Ectodermal cell (in vitro differentiated cells): ENCODE data around the gene GADD45GIP1.

ENCODE experiments used
- H3K27ac ChIP-seq: 2 replicates; pipeline ENCODE4 v1.7.0; 2013; ENCODE audit warnings: mild to moderate bottlenecking, low read depth, low read length; ENCODE audit not compliant: insufficient read depth, poor library complexity, severe bottlenecking
- H3K27me3 ChIP-seq: 2 replicates; pipeline ENCODE4 v1.7.0; 2013; ENCODE audit warnings: mild to moderate bottlenecking, low read length; ENCODE audit not compliant: insufficient read depth, control insufficient read depth, poor library complexity, severe bottlenecking
- H3K36me3 ChIP-seq: one replicate; pipeline ENCODE4 v1.7.0; 2013; ENCODE audit warnings: low read length; ENCODE audit not compliant: control insufficient read depth, insufficient read depth
- H3K4me1 ChIP-seq: one replicate; pipeline ENCODE4 v1.7.0; 2013; ENCODE audit warnings: low read length; ENCODE audit not compliant: control insufficient read depth, insufficient read depth
- H3K4me3 ChIP-seq: 2 replicates; pipeline ENCODE4 v1.7.0; 2013; ENCODE audit warnings: low read depth, low read length, control low read depth; ENCODE audit not compliant: insufficient read depth
- H3K9me3 ChIP-seq: 2 replicates; pipeline ENCODE4 v1.7.0; 2013; ENCODE audit warnings: mild to moderate bottlenecking, low read length, moderate library complexity; ENCODE audit not compliant: control insufficient read depth
- WGBS, 2 experiments: methylation state at CpG; one replicate each; pipeline ENCODE4 v1.1.7; 2013; ENCODE audit warnings: missing lambda C conversion rate in 2 of 2; 5-methylcytosine and 5-hydroxymethylcytosine counted together

Gene GADD45GIP1

GRCh38 chr19:12940897-12941296 lies 16.1 kb downstream of the GADD45GIP1 start:
- no peak overlapping the region for H3K27ac ChIP-seq
- no peaks in the 10 kb centered on the region for H3K27me3 ChIP-seq
- H3K4me1 ChIP-seq = peaks cover 18% of the 10 kb centered on the region
- H3K36me3 ChIP-seq = peaks cover 43% of the 10 kb centered on the region
- 90 to 97% methylated on average over 2 of the region's 2 CpGs for WGBS, 2 experiments
- no peak overlapping the region for H3K4me3 ChIP-seq
- H3K9me3 ChIP-seq = no peaks in the 10 kb centered on the region

- peaks cover 43% of the 10 kb centered on the region for H3K36me3 ChIP-seq
- WGBS, 2 experiments = 95 to 97% methylated on average over 10 of the region's 10 CpGs
- no peak overlapping the region for H3K27ac ChIP-seq
- H3K27me3 ChIP-seq = no peaks in the 10 kb centered on the region
- no peaks in the 10 kb centered on the region for H3K9me3 ChIP-seq
- peaks cover 18% of the 10 kb centered on the region for H3K4me1 ChIP-seq
- H3K4me3 ChIP-seq = peak overlapping the region; percentile 100
Observed at GRCh38 chr19:12939975-12940423, 17.0 kb downstream of the GADD45GIP1 start.

- H3K27ac ChIP-seq = peak overlapping the region; percentile 50
Observed at GRCh38 chr19:12938779-12939601, 18.0 kb downstream of the GADD45GIP1 start.

GRCh38 chr19:12937927-12938778 lies 18.9 kb downstream of the GADD45GIP1 start, which contains the start of gene CALR:
CALR (plus strand) TSS chr19:12938609; CDS start chr19:12938680, 71 bp downstream.
- 0 to 1% methylated on average over 63 of the region's 63 CpGs for WGBS, 2 experiments
- Histone ChIP-seq H3K9me3 (no peaks in the 10 kb centered on the region), H3K4me3 (peak within 1 kb of the TSS; percentile 100), H3K4me1 (peaks cover 18% of the 10 kb centered on the region), H3K27me3 (no peaks in the 10 kb centered on the region), H3K36me3 (peaks cover 36% of the 10 kb centered on the region), H3K27ac (peak within 1 kb of the TSS; percentile 80)

More at GRCh38 chr19:12938779-12939601, 18.0 kb downstream of the GADD45GIP1 start:
- Histone ChIP-seq H3K4me1 (peaks cover 18% of the 10 kb centered on the region), H3K4me3 (peak overlapping the region; percentile 100), H3K36me3 (peaks cover 43% of the 10 kb centered on the region), H3K9me3 (no peaks in the 10 kb centered on the region), H3K27me3 (no peaks in the 10 kb centered on the region)
- 3 to 4% methylated on average over 52 to 54 of the region's 54 CpGs for WGBS, 2 experiments

- H3K27ac ChIP-seq = peak overlapping the region; percentile 80
- peaks cover 20% of the 10 kb centered on the region for H3K4me1 ChIP-seq
- peaks cover 28% of the 10 kb centered on the region for H3K36me3 ChIP-seq
- peak overlapping the region; percentile 100 for H3K4me3 ChIP-seq
- no peaks in the 10 kb centered on the region for H3K9me3 ChIP-seq
- no peaks in the 10 kb centered on the region for H3K27me3 ChIP-seq
- 22 to 25% methylated on average over 23 of the region's 23 CpGs for WGBS, 2 experiments
Observed at GRCh38 chr19:12937093-12937926, 19.7 kb downstream of the GADD45GIP1 start.

- 86 to 89% methylated on average over 7 of the region's 7 CpGs for WGBS, 2 experiments
- no peak overlapping the region for H3K27ac ChIP-seq
- peaks cover 21% of the 10 kb centered on the region for H3K36me3 ChIP-seq
Observed at GRCh38 chr19:12936582-12936981, 20.4 kb downstream of the GADD45GIP1 start.

GRCh38 chr19:12935071-12935470 lies 22.0 kb downstream of the GADD45GIP1 start:
- Histone ChIP-seq H3K36me3 (peaks cover 14% of the 10 kb centered on the region), H3K27me3 (no peaks in the 10 kb centered on the region), H3K4me3 (no peak overlapping the region), H3K4me1 (peaks cover 17% of the 10 kb centered on the region), H3K27ac (no peak overlapping the region), H3K9me3 (no peaks in the 10 kb centered on the region)
- WGBS, 2 experiments = 86 to 92% methylated on average over 10 of the region's 10 CpGs

More at GRCh38 chr19:12936582-12936981, 20.4 kb downstream of the GADD45GIP1 start:
- Histone ChIP-seq H3K9me3 (no peaks in the 10 kb centered on the region), H3K4me3 (no peak overlapping the region), H3K4me1 (peaks cover 23% of the 10 kb centered on the region), H3K27me3 (no peaks in the 10 kb centered on the region)

DNA sequence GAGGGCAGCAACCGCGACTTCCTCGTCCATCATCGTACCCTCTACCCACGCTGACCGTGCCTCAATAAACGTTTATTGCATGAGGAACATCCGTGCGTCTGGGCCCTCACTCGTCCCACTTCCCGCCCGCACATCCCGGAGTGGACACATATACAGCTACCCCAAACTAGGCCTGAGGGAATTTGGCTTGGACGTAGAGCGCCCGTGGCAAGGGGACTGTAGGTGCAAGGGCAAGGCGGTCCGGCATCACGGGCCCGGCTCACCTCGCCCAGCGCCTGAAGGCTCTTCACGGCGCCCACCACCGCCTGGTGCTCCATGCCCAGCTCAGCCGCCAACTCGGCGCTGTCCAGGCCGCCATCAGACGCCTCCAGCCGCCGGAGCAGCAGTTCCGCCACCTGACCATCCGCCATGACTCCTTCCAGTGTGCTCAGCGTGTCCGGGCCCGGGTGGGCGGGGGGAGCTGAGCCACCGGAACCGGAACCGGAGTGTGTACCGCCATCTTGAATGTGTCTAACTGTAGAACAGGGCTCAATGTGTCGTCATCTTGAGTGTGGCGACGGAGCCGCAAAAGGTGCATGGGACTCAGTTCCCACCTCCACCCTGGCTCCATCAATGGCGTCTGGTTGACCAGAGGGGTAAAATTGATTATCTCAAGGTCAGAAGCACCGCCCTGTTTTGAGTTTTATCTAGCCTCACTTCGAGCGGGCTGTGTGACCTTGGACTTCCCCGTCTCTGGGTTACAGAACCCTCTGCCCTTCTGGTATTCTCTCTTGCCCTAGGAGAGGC lies 23.5 kb downstream of the GADD45GIP1 start, which contains the start of gene FARSA:
Gene FARSA (minus strand): TSS at position 425 of the 786 bp plus-strand sequence. CDS start 15 bp downstream, at position 410.
- H3K4me3 ChIP-seq = peak within 1 kb of the TSS; percentile 69
- H3K36me3 ChIP-seq = peaks cover 18% of the 10 kb centered on the region
- H3K4me1 ChIP-seq = peaks cover 13% of the 10 kb centered on the region
- no peaks in the 10 kb centered on the region for H3K9me3 ChIP-seq
- no peaks in the 10 kb centered on the region for H3K27me3 ChIP-seq
- no peak within 1 kb of the TSS for H3K27ac ChIP-seq
- 5 to 6% methylated on average over 51 of the region's 51 CpGs for WGBS, 2 experiments
